Neural progenitor cell (in vitro differentiated cells): ENCODE data around the gene TBCCD1. TPM values are rescaled to one million over a fixed set of nuclear protein-coding genes. Genes with fewer than 3 reads are reported as not detected.

Experiments
- DNase-seq: peaks from one replicate; pipeline ENCODE4 v3.0.0-alpha.2; 2016; ENCODE audit warnings: low spot score
- H2AFZ ChIP-seq: fragments of 200-600 bp; sonication (generic); replicated peaks from 2 replicates; pipeline ENCODE4 v1.6.1; 2016; ENCODE audit warnings: antibody characterized with exemption
- H3F3A ChIP-seq: fragments of 200-600 bp; sonication (generic); 2 replicates; pipeline ENCODE4 v1.6.1; 2016; ENCODE audit warnings: antibody characterized with exemption, low read depth
- H3K27ac ChIP-seq: fragments of 200-600 bp; sonication (generic); 2 replicates; pipeline ENCODE4 v1.5.1; 2016; ENCODE audit warnings: mild to moderate bottlenecking
- H3K27me3 ChIP-seq: fragments of 200-600 bp; sonication (generic); 2 replicates; pipeline ENCODE4 v1.6.1; 2016; ENCODE audit warnings: mild to moderate bottlenecking, moderate library complexity
- H3K36me3 ChIP-seq: fragments of 200-600 bp; sonication (generic); 2 replicates; pipeline ENCODE4 v1.5.1; 2016
- H3K4me1 ChIP-seq: fragments of 200-600 bp; sonication (generic); 2 replicates; pipeline ENCODE4 v1.6.1; 2016; ENCODE audit warnings: mixed run types
- H3K4me2 ChIP-seq: fragments of 200-600 bp; sonication (generic); 2 replicates; pipeline ENCODE4 v1.6.1; 2016
- H3K4me3 ChIP-seq: fragments of 200-600 bp; sonication (generic); 2 replicates; pipeline ENCODE4 v1.5.1; 2016
- H3K79me2 ChIP-seq: fragments of 200-600 bp; sonication (generic); 2 replicates; pipeline ENCODE4 v1.6.1; 2016; ENCODE audit warnings: low read depth
- H3K9ac ChIP-seq: fragments of 200-600 bp; sonication (generic); 2 replicates; pipeline ENCODE4 v1.6.1; 2016
- H3K9me3 ChIP-seq: fragments of 200-600 bp; sonication (generic); 2 replicates; pipeline ENCODE4 v1.5.1; 2016; ENCODE audit warnings: low read depth
- H4K20me1 ChIP-seq: fragments of 200-600 bp; sonication (generic); 2 replicates; pipeline ENCODE4 v1.6.1; 2016; ENCODE audit warnings: low read depth
- H3K27ac Mint-ChIP-seq: 3 replicates; pipeline ENCODE4 v1.8.0; 2021; ENCODE audit warnings: mixed read lengths
- H3K27me3 Mint-ChIP-seq: 2 replicates; pipeline ENCODE4 v1.8.0; 2022; ENCODE audit warnings: low read depth, mild to moderate bottlenecking, inconsistent platforms, moderate library complexity, mixed read lengths; ENCODE audit not compliant: insufficient read depth
- H3K36me3 Mint-ChIP-seq: 3 replicates; pipeline ENCODE4 v1.8.0; 2021; ENCODE audit warnings: mixed read lengths
- H3K4me1 Mint-ChIP-seq: 3 replicates; pipeline ENCODE4 v1.8.0; 2021; ENCODE audit warnings: mixed read lengths
- H3K4me3 Mint-ChIP-seq: 3 replicates; pipeline ENCODE4 v1.8.0; 2021; ENCODE audit warnings: mild to moderate bottlenecking, moderate library complexity, mixed read lengths
- H3K9me3 Mint-ChIP-seq: 3 replicates; pipeline ENCODE4 v1.8.0; 2020; ENCODE audit warnings: mixed read lengths
- CTCF ChIP-seq: fragments of 200-600 bp; sonication (generic); IDR thresholded peaks from 2 replicates; pipeline ENCODE4 v1.5.1; 2017; ENCODE audit warnings: antibody characterized with exemption, mild to moderate bottlenecking
- EZH2 ChIP-seq: fragments of 200-600 bp; sonication (generic); IDR thresholded peaks from 2 replicates; pipeline ENCODE4 v1.6.1; 2017; ENCODE audit warnings: antibody characterized with exemption, mild to moderate bottlenecking, moderate library complexity
- EZH2phosphoT487 ChIP-seq: fragments of 200-600 bp; sonication (generic); IDR thresholded peaks from 2 replicates; pipeline ENCODE4 v1.6.1; 2017; ENCODE audit warnings: antibody characterized with exemption
- total RNA-seq: library from RNA; depleted of rRNA; stranded (reverse); fragments of >200 nt; gene quantifications from 2 replicates; pipeline ENCODE4 v1.2.3, GENCODE V29; 2015; ENCODE audit warnings: low replicate concordance

Gene TBCCD1
- total RNA-seq, 1 donor from 2014 or later: 21.1 TPM

- Histone ChIP-seq H3K27me3 (no peaks in the 10 kb centered on the region), H4K20me1 (no peaks in the 10 kb centered on the region), H3K4me2 (no peak overlapping the region), H3K27ac (no peak overlapping the region), H2AFZ (no peak overlapping the region), H3K9ac (no peak overlapping the region), H3K4me3 (no peak overlapping the region), H3K4me1 (peaks cover 9% of the 10 kb centered on the region), H3K79me2 (no peaks in the 10 kb centered on the region), H3K9me3 (no peaks in the 10 kb centered on the region), H3F3A (no peaks in the 10 kb centered on the region), H3K36me3 (no peaks in the 10 kb centered on the region)
- no peak for DNase-seq
- peak overlapping the region; percentile 55 for H3K27ac Mint-ChIP-seq
- peaks cover 2% of the 10 kb centered on the region for H3K36me3 Mint-ChIP-seq
- H3K4me3 Mint-ChIP-seq: no peak overlapping the region
- peaks cover 61% of the 10 kb centered on the region for H3K4me1 Mint-ChIP-seq
- H3K27me3 Mint-ChIP-seq: no peaks in the 10 kb centered on the region
- H3K9me3 Mint-ChIP-seq: no peaks in the 10 kb centered on the region
- TF ChIP-seq EZH2: no peak
- TF ChIP-seq CTCF: no peak
- TF ChIP-seq EZH2phosphoT487: no peak
These were observed 26.3 kb downstream of the TBCCD1 start for GRCh38 chr3:186540835-186541226.

- Mint-ChIP-seq H3K27ac (no peak overlapping the region), H3K4me1 (peaks cover 66% of the 10 kb centered on the region), H3K36me3 (peaks cover 2% of the 10 kb centered on the region), H3K9me3 (no peaks in the 10 kb centered on the region), H3K4me3 (no peak overlapping the region), H3K27me3 (no peaks in the 10 kb centered on the region)
- no peaks in the 10 kb centered on the region for H3K79me2 ChIP-seq
- H4K20me1 ChIP-seq: no peaks in the 10 kb centered on the region
- H3K36me3 ChIP-seq: no peaks in the 10 kb centered on the region
- no peak overlapping the region for H2AFZ ChIP-seq
- H3F3A ChIP-seq: no peaks in the 10 kb centered on the region
- DNase-seq: peak; percentile 88
- H3K27ac ChIP-seq: no peak overlapping the region
- no peaks in the 10 kb centered on the region for H3K9me3 ChIP-seq
- peaks cover 13% of the 10 kb centered on the region for H3K4me1 ChIP-seq
- H3K27me3 ChIP-seq: no peaks in the 10 kb centered on the region
- no peak overlapping the region for H3K4me3 ChIP-seq
- no peak overlapping the region for H3K9ac ChIP-seq
- TF ChIP-seq CTCF (peak; percentile 96), EZH2phosphoT487 (no peak), EZH2 (no peak)
- no peak overlapping the region for H3K4me2 ChIP-seq
These were observed 26.8 kb downstream of the TBCCD1 start for GRCh38 chr3:186540221-186540834.

GRCh38 chr3:186538779-186539178 is 28.4 kb downstream of the TBCCD1 start:
- no peaks in the 10 kb centered on the region for H3K9me3 ChIP-seq
- H3K9ac ChIP-seq: no peak overlapping the region
- Mint-ChIP-seq H3K4me1 (peaks cover 78% of the 10 kb centered on the region), H3K27ac (no peak overlapping the region), H3K36me3 (no peaks in the 10 kb centered on the region), H3K4me3 (no peak overlapping the region), H3K9me3 (no peaks in the 10 kb centered on the region), H3K27me3 (peaks cover 2% of the 10 kb centered on the region)
- no peak for DNase-seq
- H3K4me1 ChIP-seq: peaks cover 21% of the 10 kb centered on the region
- no peak for TF ChIP-seq EZH2phosphoT487
- no peaks in the 10 kb centered on the region for H4K20me1 ChIP-seq
- H3K27me3 ChIP-seq: no peaks in the 10 kb centered on the region
- no peaks in the 10 kb centered on the region for H3F3A ChIP-seq
- no peaks in the 10 kb centered on the region for H3K79me2 ChIP-seq
- no peak overlapping the region for H3K4me2 ChIP-seq
- no peak overlapping the region for H3K27ac ChIP-seq
- no peaks in the 10 kb centered on the region for H3K36me3 ChIP-seq
- H3K4me3 ChIP-seq: no peak overlapping the region
- no peak overlapping the region for H2AFZ ChIP-seq
